NCI-H1092 treated with DMSO at 0.1 percent for 48 hours (cell line): Measurements from ENCODE around the gene COL23A1.
"Not testable (repeated sequence)": the region's sequence is repeated elsewhere in the genome, so short reads cannot be mapped to it uniquely, and the experiment has no call there.

Experiments used
- DNase-seq: peaks from one replicate; lab custom pipeline; 2025; lab: John Stamatoyannopoulos, UW

The COL23A1 gene

GRCh38 chr5:178504340-178504960 lies 85.7 kb downstream of the COL23A1 start:
- no peak for DNase-seq

GRCh38 chr5:178502401-178503100 lies 87.6 kb downstream of the COL23A1 start:
- DNase-seq: no peak

- DNase-seq: no peak
Observed at GRCh38 chr5:178499352-178499751, 90.8 kb downstream of the COL23A1 start.

- no peak for DNase-seq
Observed at GRCh38 chr5:178496642-178497041, 93.6 kb downstream of the COL23A1 start.

GRCh38 chr5:178496214-178496613 lies 94.0 kb downstream of the COL23A1 start:
- no peak for DNase-seq

GRCh38 chr5:178495706-178496105 lies 94.5 kb downstream of the COL23A1 start:
- no peak for DNase-seq

GRCh38 chr5:178492278-178492677 lies 97.9 kb downstream of the COL23A1 start:
- no peak for DNase-seq

- no peak for DNase-seq
Observed at GRCh38 chr5:178490935-178491652, 99.1 kb downstream of the COL23A1 start.

- DNase-seq: no peak
Observed at GRCh38 chr5:178489271-178489976, 100.8 kb downstream of the COL23A1 start.

- no peak for DNase-seq
Observed at GRCh38 chr5:178488696-178489095, 101.5 kb downstream of the COL23A1 start.

- peak; percentile 15 for DNase-seq
Observed at GRCh38 chr5:178487911-178488600, 102.1 kb downstream of the COL23A1 start.

- not testable (repeated sequence) for DNase-seq
Observed at GRCh38 chr5:178486878-178487512, 103.2 kb downstream of the COL23A1 start.

GRCh38 chr5:178486239-178486641 lies 104.0 kb downstream of the COL23A1 start:
- no peak for DNase-seq

GRCh38 chr5:178483620-178484019 lies 106.6 kb downstream of the COL23A1 start:
- DNase-seq: no peak

- DNase-seq: no peak
Observed at GRCh38 chr5:178479261-178479660, 110.9 kb downstream of the COL23A1 start.

- no peak for DNase-seq
Observed at GRCh38 chr5:178478370-178478769, 111.8 kb downstream of the COL23A1 start.

- no peak for DNase-seq
Observed at GRCh38 chr5:178477802-178478201, 112.4 kb downstream of the COL23A1 start.

- no peak for DNase-seq
Observed at GRCh38 chr5:178476972-178477754, 113.0 kb downstream of the COL23A1 start.

GRCh38 chr5:178476531-178476930 lies 113.7 kb downstream of the COL23A1 start:
- DNase-seq: no peak

- DNase-seq: no peak
Observed at GRCh38 chr5:178475422-178475821, 114.8 kb downstream of the COL23A1 start.
